Bronchial epithelial cell (primary cell): ENCODE measurements around the gene IGSF1. TPM values are rescaled to one million over a fixed set of nuclear protein-coding genes. Genes with fewer than 3 reads are reported as not detected.

ENCODE experiments used
- DNase-seq: peaks from one replicate; pipeline ENCODE4 v3.0.0-alpha.2; 2010; ENCODE audit warnings: low read depth
- FAIRE-seq: peaks from 2 replicates; lab custom pipeline; 2011; peaks lifted over from hg19 to GRCh38; lab: Jason Lieb, UNC
- H3K27me3 ChIP-seq: 2 replicates; pipeline ENCODE4 v1.5.1; 2011; ENCODE audit warnings: low read length; ENCODE audit not compliant: control insufficient read depth, insufficient read depth
- H3K36me3 ChIP-seq: 2 replicates; pipeline ENCODE4 v1.5.1; 2011; ENCODE audit warnings: low read length; ENCODE audit not compliant: control insufficient read depth, insufficient read depth
- H3K4me3 ChIP-seq: 2 replicates; pipeline ENCODE4 v1.5.1; 2011; ENCODE audit warnings: mild to moderate bottlenecking, low read depth, low read length, control low read depth
- total RNA-seq: library from RNA; depleted of rRNA; stranded (reverse); fragments of >200 nt; gene quantifications from 2 replicates; pipeline ENCODE4 v1.2.1, GENCODE V29; 2014
- TF ChIP-seq, protein P1 (sequence below): IDR thresholded peaks from 2 replicates; pipeline ENCODE4 v1.5.1; 2011; ENCODE audit warnings: mild to moderate bottlenecking, moderate library complexity, low read length, control low read depth, inconsistent platforms; ENCODE audit not compliant: insufficient read depth, severe bottlenecking

IGSF1 gene
- total RNA-seq, 1 donor from 2014 or later = not detected

DNA sequence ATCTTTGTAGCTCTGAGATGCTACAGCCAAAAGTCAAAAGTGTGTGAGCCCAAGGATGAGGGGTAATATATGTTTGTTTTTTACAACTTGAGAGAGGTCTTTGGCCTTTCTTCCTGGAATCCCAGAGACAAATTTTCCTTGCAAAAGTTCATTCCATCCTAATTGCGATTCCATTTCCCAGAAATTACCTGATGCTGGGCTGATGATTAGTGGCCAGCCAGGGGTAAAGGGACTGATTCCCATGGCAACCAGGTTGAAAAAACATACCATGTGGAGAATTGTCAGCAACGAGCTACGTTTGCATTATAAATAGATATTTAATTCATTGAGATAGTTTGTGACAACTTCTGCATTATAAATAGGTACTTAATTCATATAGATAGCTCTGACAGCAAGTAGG is 17.8 kb downstream of the IGSF1 start:
- FAIRE-seq = no peak
- Histone ChIP-seq H3K36me3 (no peaks in the 10 kb centered on the region), H3K4me3 (no peak overlapping the region), H3K27me3 (no peaks in the 10 kb centered on the region)
- no peak for DNase-seq
- TF ChIP-seq, protein P1, sequence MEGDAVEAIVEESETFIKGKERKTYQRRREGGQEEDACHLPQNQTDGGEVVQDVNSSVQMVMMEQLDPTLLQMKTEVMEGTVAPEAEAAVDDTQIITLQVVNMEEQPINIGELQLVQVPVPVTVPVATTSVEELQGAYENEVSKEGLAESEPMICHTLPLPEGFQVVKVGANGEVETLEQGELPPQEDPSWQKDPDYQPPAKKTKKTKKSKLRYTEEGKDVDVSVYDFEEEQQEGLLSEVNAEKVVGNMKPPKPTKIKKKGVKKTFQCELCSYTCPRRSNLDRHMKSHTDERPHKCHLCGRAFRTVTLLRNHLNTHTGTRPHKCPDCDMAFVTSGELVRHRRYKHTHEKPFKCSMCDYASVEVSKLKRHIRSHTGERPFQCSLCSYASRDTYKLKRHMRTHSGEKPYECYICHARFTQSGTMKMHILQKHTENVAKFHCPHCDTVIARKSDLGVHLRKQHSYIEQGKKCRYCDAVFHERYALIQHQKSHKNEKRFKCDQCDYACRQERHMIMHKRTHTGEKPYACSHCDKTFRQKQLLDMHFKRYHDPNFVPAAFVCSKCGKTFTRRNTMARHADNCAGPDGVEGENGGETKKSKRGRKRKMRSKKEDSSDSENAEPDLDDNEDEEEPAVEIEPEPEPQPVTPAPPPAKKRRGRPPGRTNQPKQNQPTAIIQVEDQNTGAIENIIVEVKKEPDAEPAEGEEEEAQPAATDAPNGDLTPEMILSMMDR = no peak

DNA sequence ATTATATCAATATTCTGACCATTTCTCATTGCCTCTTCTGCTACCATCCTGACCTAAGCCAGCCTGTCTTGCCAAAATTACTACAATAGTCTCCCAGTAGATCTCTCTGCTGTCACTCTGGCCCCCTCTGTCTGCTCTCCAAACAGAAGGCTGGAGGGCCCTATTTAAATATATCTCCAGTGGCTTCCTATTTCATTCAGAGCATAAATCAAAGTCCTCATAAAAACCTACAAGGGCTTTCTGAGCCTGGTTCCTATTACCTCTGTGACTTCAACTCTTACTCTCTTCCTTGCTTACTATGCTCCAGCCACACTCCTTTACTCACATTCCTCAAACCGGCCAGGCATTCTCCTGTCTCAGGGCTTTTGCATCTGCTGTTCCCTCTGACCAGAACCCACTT is 19.0 kb downstream of the IGSF1 start:
- Histone ChIP-seq H3K36me3 (no peaks in the 10 kb centered on the region), H3K27me3 (no peaks in the 10 kb centered on the region), H3K4me3 (no peak overlapping the region)
- TF ChIP-seq, protein P1 = no peak
- DNase-seq = no peak
- no peak for FAIRE-seq

GRCh38 chrX:131264665-131265064 is 24.4 kb downstream of the IGSF1 start:
- TF ChIP-seq, protein P1 = no peak
- FAIRE-seq (no peak), DNase-seq (no peak)

GRCh38 chrX:131264053-131264452 is 25.1 kb downstream of the IGSF1 start:
- DNase-seq = no peak

More at GRCh38 chrX:131264665-131265064, 24.4 kb downstream of the IGSF1 start:
- H3K4me3 ChIP-seq = no peak overlapping the region
- no peaks in the 10 kb centered on the region for H3K36me3 ChIP-seq
- no peaks in the 10 kb centered on the region for H3K27me3 ChIP-seq

GRCh38 chrX:131262738-131263679 is 26.1 kb downstream of the IGSF1 start:
- DNase-seq (peak; percentile 0), FAIRE-seq (no peak)
- Histone ChIP-seq H3K4me3 (no peak overlapping the region), H3K27me3 (no peaks in the 10 kb centered on the region), H3K36me3 (no peaks in the 10 kb centered on the region)
- TF ChIP-seq, protein P1 = peak; percentile 2

More at GRCh38 chrX:131264053-131264452, 25.1 kb downstream of the IGSF1 start:
- Histone ChIP-seq H3K27me3 (no peaks in the 10 kb centered on the region), H3K36me3 (no peaks in the 10 kb centered on the region), H3K4me3 (no peak overlapping the region)
- TF ChIP-seq, protein P1 = no peak
- no peak for FAIRE-seq
